DMS 273 (cell line): Measurements from ENCODE around the gene NFILZ.
"Not testable (repeated sequence)": the region's sequence is repeated elsewhere in the genome, so short reads cannot be mapped to it uniquely, and the experiment has no call there.

Source experiments
- DNase-seq: peaks from one replicate; lab custom pipeline; 2025; ENCODE audit not compliant: unreplicated experiment; lab: John Stamatoyannopoulos, UW

NFILZ gene

GRCh38 chr19:8611391-8611876 lies 19.0 kb upstream of the NFILZ start:
- DNase-seq: no peak

GRCh38 chr19:8611877-8612806 lies 18.3 kb upstream of the NFILZ start:
- no peak for DNase-seq

DNA sequence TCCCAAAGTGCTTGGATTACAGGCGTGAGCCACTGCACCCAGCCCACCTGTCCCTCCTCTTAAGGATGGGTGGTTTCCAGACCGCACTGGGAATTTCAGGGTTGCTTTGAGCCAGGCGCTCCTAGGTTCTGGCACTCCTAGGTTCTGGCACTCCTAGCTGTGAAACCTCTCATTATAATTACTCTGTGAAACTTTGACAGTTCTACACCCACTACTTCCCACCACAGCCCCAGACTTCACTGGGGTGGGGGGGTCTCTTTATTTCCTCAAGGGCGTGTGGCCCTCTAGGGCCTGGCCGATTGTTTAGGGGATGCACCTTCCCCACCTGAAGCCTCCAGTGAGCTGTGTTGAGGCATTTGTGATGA lies 17.6 kb upstream of the NFILZ start:
- no peak for DNase-seq

DNA sequence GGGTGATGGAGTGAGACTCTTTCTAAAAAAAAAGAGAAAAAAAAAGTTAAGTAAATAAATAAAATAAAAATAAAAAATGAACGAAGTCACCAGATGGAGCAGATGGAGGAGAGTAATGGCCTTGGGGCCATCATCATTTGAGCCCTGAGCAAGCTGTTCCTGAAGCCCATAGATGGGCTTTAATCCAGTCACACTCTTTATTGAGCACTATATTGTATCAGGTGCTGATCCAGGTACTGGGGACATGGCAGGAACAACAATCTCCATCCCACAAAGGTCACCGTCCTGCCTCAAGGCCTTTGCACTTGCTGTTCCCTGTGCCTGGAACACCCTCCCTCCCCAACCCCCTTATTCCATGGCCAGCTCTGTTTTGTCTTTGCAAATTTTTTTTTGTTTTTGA lies 16.0 kb upstream of the NFILZ start:
- DNase-seq: no peak

DNA sequence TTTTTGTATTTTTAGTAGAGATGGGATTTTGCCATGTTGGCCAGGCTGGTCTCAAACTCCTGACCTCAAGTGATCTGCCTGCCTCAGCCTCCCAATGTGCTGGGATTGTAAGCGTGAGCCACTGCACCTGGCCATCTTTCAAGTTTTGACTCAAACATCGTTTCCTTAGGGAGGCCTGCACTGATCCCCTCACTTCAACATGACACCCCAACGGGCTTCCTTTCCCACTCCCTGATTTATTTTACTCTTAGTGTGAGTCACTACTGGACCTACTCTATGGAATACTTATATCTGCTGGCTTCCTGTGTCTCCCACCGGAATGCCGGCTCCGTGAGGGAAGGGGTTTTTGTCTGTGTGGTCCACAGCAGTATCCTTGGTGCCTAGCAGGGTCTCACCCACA lies 15.4 kb upstream of the NFILZ start:
- DNase-seq: no peak

- DNase-seq: peak; percentile 68
Measured at GRCh38 chr19:8615813-8616596, 14.4 kb upstream of the NFILZ start.

DNA sequence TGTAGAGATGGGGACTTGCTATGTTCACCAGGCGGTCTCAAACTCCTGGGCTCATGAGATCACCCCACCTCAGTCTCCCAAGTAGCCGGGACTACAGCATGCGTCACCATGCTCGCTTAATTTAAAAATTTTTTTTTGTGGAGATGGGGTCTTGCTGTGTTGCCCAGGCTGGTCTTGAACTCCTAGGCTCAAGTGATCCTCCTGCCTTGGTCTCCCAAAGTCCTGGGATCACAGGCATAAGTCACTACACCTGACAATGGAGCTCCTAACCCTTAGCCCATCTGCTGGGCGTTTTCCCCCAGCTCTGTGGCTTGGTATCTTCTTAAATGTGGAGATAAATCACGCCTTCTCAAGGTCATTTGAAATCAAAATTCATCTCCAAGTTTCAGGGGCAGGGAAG lies 13.6 kb upstream of the NFILZ start:
- DNase-seq: no peak

GRCh38 chr19:8617325-8617724 lies 13.1 kb upstream of the NFILZ start:
- not testable (repeated sequence) for DNase-seq

DNA sequence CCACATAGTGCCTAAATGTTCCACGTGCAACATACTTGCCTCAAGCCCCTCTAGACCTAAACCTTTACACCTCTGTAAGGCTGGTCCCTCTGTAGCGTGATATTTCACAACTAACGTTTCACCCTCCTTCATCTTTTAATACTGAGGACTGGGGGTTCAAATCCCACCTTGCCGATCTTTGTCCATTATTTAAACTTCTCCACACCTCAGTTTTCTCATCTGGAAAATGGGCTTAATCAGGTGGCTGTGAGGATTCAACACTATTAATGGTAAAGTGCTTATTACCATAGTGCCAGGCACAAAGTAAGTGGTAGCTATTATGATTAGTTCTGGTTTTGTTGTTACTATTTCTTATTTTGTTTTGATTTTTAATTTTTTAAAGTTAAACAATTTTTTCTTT lies 12.4 kb upstream of the NFILZ start:
- no peak for DNase-seq

DNA sequence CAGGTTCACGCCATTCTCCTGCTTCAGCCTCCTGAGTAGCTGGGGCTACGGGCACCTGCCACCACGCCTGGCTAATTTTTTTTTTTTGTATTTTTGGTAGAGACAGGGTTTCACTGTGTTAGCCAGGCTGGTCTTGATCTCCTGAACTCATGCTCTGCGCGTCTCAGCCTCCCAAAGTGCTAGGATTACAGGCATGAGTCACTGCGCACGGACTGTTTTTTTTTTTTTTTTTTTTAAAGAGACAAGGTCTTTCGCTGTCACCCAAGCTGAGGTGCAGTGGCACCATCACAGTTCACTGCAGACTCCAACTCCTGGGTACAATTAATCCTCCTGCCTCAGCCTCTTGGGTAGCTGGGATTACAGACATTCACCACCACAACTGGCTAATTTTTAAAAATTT lies 11.7 kb upstream of the NFILZ start:
- no peak for DNase-seq

GRCh38 chr19:8622886-8623285 lies 7.5 kb upstream of the NFILZ start:
- peak; percentile 15 for DNase-seq

GRCh38 chr19:8626842-8627241 lies 3.6 kb upstream of the NFILZ start:
- DNase-seq: peak; percentile 16

DNA sequence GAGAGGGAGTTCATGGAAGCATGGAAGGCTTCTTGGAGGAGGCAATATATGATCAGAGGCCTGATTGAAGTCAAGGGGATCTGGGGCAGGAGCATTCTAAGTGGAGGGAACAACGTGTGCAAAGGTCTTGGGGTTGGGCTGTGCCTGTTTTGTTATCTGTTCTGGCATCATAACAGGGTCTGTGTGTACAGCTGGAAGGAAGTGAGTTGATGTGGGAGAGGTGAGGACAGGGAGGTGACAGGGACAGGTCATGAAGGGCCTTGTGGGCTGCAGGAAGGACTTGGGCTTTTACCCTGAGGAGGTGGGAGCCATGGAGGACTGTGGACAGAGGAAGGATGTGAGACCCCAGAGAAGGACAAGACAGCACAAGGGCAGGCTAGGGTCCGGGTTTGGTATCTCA lies 1.2 kb upstream of the NFILZ start:
- DNase-seq: no peak

GRCh38 chr19:8630796-8631424 lies 477 bp downstream of the NFILZ start:
- DNase-seq: no peak

GRCh38 chr19:8631425-8631819 lies 989 bp downstream of the NFILZ start:
- no peak for DNase-seq

DNA sequence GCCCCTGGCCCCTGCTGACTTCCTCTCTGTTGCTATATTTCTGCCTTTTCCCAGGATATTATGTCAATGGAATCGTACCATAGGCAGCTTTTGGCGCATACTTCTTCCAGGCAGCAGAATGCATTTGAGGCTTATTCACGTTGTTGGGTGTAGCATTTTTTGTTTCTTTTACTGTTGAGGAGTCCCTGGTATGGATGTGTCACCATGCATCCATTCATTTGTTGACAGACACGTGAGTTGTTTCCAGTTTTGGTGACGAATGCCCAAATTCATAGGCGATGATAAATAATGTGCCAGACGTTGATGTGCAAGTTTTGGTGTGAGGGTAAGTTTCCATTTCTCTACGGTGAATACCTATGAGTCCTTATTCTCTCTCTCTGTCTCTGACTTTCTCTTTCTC lies 5.0 kb downstream of the NFILZ start:
- no peak for DNase-seq

DNA sequence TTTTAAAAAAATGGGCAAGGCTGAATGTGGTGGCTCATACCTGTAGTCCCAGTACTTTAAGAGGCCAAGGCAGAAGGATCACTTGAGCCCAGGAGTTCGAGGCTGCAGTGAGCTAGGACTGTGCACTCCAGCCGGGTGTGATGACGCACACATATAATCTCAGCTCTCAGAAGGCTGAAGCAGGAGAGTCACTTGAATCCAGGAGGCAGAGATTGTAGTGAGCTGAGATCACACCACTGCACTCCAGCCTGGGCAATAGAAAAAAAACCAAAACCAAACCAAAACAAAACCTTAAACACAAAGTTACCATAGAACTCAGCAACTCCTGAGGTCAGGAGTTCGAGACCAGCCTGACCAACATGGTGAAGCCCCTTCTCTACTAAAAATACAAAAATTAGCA lies 6.6 kb downstream of the NFILZ start:
- not testable (repeated sequence) for DNase-seq

DNA sequence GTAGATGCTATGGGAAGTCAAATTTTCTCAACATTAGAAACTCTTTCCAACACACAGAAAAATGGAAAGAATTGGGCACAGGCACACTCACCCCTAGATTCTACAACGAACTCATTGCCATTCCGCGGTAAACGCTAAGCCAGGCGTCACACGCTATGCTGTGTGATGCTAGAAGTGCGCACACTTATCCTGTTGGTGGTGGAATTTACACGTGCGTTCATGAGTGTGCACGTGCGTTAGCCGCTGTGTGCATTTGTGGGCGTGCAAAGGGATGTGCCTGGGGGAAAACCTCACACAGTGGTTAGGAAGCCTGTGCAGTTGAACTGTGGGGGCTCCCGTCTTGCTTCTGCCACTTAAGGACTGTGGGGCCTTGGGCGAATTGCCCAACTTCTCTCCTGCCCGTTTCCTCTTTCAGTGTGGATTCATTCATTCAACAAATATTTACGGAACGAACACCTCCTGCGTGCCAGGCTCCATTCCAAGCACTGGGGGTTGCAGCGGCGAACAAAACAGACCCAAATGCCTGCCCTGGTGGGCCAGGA lies 7.7 kb downstream of the NFILZ start:
- no peak for DNase-seq

- DNase-seq: peak; percentile 55
Measured at GRCh38 chr19:8639821-8640401, 9.5 kb downstream of the NFILZ start.

DNA sequence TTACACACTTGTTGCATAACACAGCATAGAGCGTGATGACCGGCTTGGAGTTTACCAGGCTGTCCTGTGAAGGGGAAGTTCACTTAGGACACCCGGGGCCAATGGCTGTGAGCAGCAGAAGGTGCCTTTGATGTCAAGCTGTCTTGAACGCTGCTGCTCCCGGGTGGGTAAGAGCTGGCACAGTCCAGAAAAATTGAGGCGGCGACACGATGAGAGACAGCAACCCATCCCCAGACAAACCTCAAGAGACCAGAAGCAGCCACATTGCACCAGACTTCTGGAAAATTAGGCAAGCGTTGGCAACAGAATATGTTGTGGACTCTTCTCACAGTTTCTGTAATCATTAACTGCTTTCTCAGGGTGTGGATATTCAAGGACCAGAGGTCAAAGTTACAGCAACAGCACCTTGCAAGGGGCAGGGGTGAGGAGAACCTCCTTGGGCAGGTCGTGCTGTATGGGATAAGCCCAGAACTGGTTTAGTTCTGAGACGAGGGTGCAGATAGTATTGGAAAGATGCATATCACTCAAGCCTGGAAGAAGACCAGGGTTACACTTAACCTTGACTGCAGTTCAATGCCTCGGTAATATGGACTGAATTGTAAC lies 10.1 kb downstream of the NFILZ start:
- no peak for DNase-seq
